Esophagus muscularis mucosa (tissue), 4 donors: ENCODE data around the gene NVL. TPM values are rescaled to one million over a fixed set of nuclear protein-coding genes. Genes with fewer than 3 reads are reported as not detected.

Experiments
- DNase-seq: peaks from one replicate; pipeline ENCODE4 v3.0.0-alpha.2; 2017; ENCODE audit errors: extremely low spot score
- H3K27ac ChIP-seq, 4 donors: fragments of 200-600 bp; sonication (generic); replicated peaks in 1 of 4; 1 replicate in 3 of 4; 2 replicates in 1 of 4; pipeline ENCODE4 v1.5.1; 2016 to 2019; ENCODE audit warnings: mild to moderate bottlenecking in 1 of 4
- H3K27me3 ChIP-seq, 4 donors: fragments of 200-600 bp; sonication (generic); one replicate each; pipeline versions ENCODE4 v1.5.1 to v1.6.0; 2016 to 2019
- H3K36me3 ChIP-seq, 4 donors: fragments of 200-600 bp; sonication (generic); one replicate each; pipeline ENCODE4 v1.5.1; 2016 to 2019
- H3K4me1 ChIP-seq, 4 donors: fragments of 200-600 bp; sonication (generic); one replicate each; pipeline ENCODE4 v1.5.1; 2016 to 2019
- H3K4me3 ChIP-seq, 4 donors: fragments of 200-600 bp; sonication (generic); 1 replicate in 2 of 4; 2 replicates in 2 of 4; pipeline ENCODE4 v1.5.1; 2016 to 2019; ENCODE audit warnings: mild to moderate bottlenecking in 4 of 4, moderate library complexity in 1 of 4
- H3K9me3 ChIP-seq, 4 donors: fragments of 200-600 bp; sonication (generic); 1 replicate in 3 of 4; 2 replicates in 1 of 4; pipeline ENCODE4 v1.5.1; 2016 to 2019
- CTCF ChIP-seq, 3 experiments: fragments of 200-600 bp in 2 of 3; fragments of 450-650 bp in 1 of 3; sonication (generic) in 2 of 3; IDR thresholded peaks; one replicate each; pipeline ENCODE4 v1.5.1; 2017 to 2019; ENCODE audit warnings: antibody characterized with exemption in 3 of 3, mild to moderate bottlenecking in 2 of 3, moderate library complexity in 1 of 3
- EP300 ChIP-seq: sonication (generic); formaldehyde crosslinking; IDR thresholded peaks from one replicate; pipeline ENCODE4 v1.6.1; 2017; ENCODE audit warnings: antibody characterized with exemption
- POLR2A ChIP-seq: fragments of 450-650 bp; IDR thresholded peaks from one replicate; pipeline ENCODE4 v1.6.1; 2017; ENCODE audit warnings: antibody characterized with exemption, moderate library complexity, mild to moderate bottlenecking, low read depth
- POLR2AphosphoS5 ChIP-seq, 2 donors: sonication (generic); formaldehyde crosslinking; IDR thresholded peaks; one replicate each; pipeline ENCODE4 v1.6.1; 2017; ENCODE audit warnings: antibody characterized with exemption in 2 of 2
- WGBS: methylation state at CpG from one replicate; pipeline ENCODE4 v1.1.5; 2018; 5-methylcytosine and 5-hydroxymethylcytosine counted together
- intact Hi-C: fragments of 100-400 bp; cut with DNase I; formaldehyde crosslinking; loops from one replicate; pipeline ENCODE4 v1.15.1; 2023
- total RNA-seq, 4 donors: library from RNA; depleted of rRNA; stranded (reverse); fragments of >200 nt; gene quantifications; one replicate each; pipeline versions ENCODE4 v1.1.0 to v1.2.1, GENCODE V29; 2016

The NVL gene
- total RNA-seq, 4 donors from 2014 or later, result 11.0 to 19.5 (median 15.9) TPM

- intact Hi-C loops, result loop anchor here (10.0 kb wide), 1 partner anchor 75 kb away; the partner anchor contains the start of gene FBXO28
- Histone ChIP-seq H3K36me3 (peaks cover 0 to 55% (median 40%) of the 10 kb centered on the region in 4 donors), H3K4me3 (no peak overlapping the region), H3K4me1 (peaks cover 11 to 45% (median 41%) of the 10 kb centered on the region in 4 donors), H3K27me3 (no peaks in the 10 kb centered on the region), H3K9me3 (no peaks in the 10 kb centered on the region), H3K27ac (no peak overlapping the region)
- WGBS, result 95% methylated on average over 7 of the region's 7 CpGs
- no peak for DNase-seq
- no peak for TF ChIP-seq CTCF (IDR thresholded peaks at IDR 0.05)
- no peak for TF ChIP-seq POLR2AphosphoS5 (IDR thresholded peaks at IDR 0.05)
- no peak for TF ChIP-seq EP300
- TF ChIP-seq POLR2A, result no peak
These were observed 140.4 kb downstream of the NVL start for GRCh38 chr1:224189561-224189960.

- Histone ChIP-seq H3K36me3 (peaks cover 0 to 44% (median 29%) of the 10 kb centered on the region in 4 donors), H3K4me3 (no peak overlapping the region), H3K9me3 (no peaks in the 10 kb centered on the region), H3K4me1 (peaks cover 16 to 52% (median 47%) of the 10 kb centered on the region in 4 donors), H3K27ac (no peak overlapping the region), H3K27me3 (no peaks in the 10 kb centered on the region)
- intact Hi-C loops, result loop anchor here (10.0 kb wide), 1 partner anchor 73 kb away; the partner anchor contains the start of gene FBXO28
- WGBS, result 98% methylated on average over 2 of the region's 2 CpGs
- no peak for DNase-seq
- no peak for TF ChIP-seq EP300
- TF ChIP-seq POLR2A, result no peak
- no peak for TF ChIP-seq POLR2AphosphoS5 (IDR thresholded peaks at IDR 0.05)
- no peak for TF ChIP-seq CTCF (IDR thresholded peaks at IDR 0.05)
These were observed 141.7 kb downstream of the NVL start for GRCh38 chr1:224188286-224188685.

- peak overlapping the region in 2 of 4 donors; percentile 37 to 98 for H3K27ac ChIP-seq
- intact Hi-C loops, result loop anchor here (10.0 kb wide), 1 partner anchor 70 kb away; the partner anchor contains the start of gene FBXO28
- peaks cover 0 to 15% (median 6%) of the 10 kb centered on the region in 4 donors for H3K36me3 ChIP-seq
- no peak overlapping the region for H3K4me3 ChIP-seq
- H3K4me1 ChIP-seq, result peaks cover 24 to 53% (median 49%) of the 10 kb centered on the region in 4 donors
- no peaks in the 10 kb centered on the region for H3K27me3 ChIP-seq
- DNase-seq, result no peak
- no peaks in the 10 kb centered on the region for H3K9me3 ChIP-seq
- TF ChIP-seq POLR2AphosphoS5 (IDR thresholded peaks at IDR 0.05) (no peak), EP300 (no peak)
- WGBS, result 83% methylated on average over 8 of the region's 8 CpGs
These were observed 144.8 kb downstream of the NVL start for GRCh38 chr1:224185208-224185607.

- TF ChIP-seq POLR2AphosphoS5 (IDR thresholded peaks at IDR 0.05) (no peak), POLR2A (no peak), CTCF (IDR thresholded peaks at IDR 0.05) (no peak)
- intact Hi-C loops, result loop anchor here (5.0 to 10.0 kb wide), 2 partner anchors 39 to 69 kb away; partner anchors contain the start of gene FBXO28
- no peak for DNase-seq
- Histone ChIP-seq H3K27me3 (no peaks in the 10 kb centered on the region), H3K27ac (peak overlapping the region; percentile 98 to 99 (median 98)), H3K36me3 (peaks cover 0 to 7% (median 0%) of the 10 kb centered on the region in 4 donors), H3K4me3 (peak overlapping the region; percentile 87 to 97 (median 93)), H3K9me3 (no peaks in the 10 kb centered on the region), H3K4me1 (peaks cover 24 to 48% (median 47%) of the 10 kb centered on the region in 4 donors)
- WGBS, result 0% methylated on average over 15 of the region's 53 CpGs
These were observed 146.2 kb downstream of the NVL start for GRCh38 chr1:224183591-224184312.

GRCh38 chr1:224182866-224183590 is 146.9 kb downstream of the NVL start, which contains the start of gene DEGS1:
Gene DEGS1, plus strand, starts transcription at chr1:224183240. Its CDS starts 97 bp downstream, at chr1:224183337.
- DNase-seq, result peak; percentile 94
- no peaks in the 10 kb centered on the region for H3K9me3 ChIP-seq
- H3K27me3 ChIP-seq, result no peaks in the 10 kb centered on the region
- H3K36me3 ChIP-seq, result peaks cover 0 to 7% (median 0%) of the 10 kb centered on the region in 4 donors
- intact Hi-C loops, result loop anchor here (5.0 to 10.0 kb wide), 2 partner anchors 39 to 68 kb away; partner anchors contain the start of gene FBXO28
- under 1% methylated on average over 27 of the region's 94 CpGs for WGBS
- TF ChIP-seq EP300, result no peak
- TF ChIP-seq POLR2AphosphoS5 (IDR thresholded peaks at IDR 0.05), result peak; percentile 89 to 96
- peak; percentile 56 for TF ChIP-seq POLR2A
- peak in 2 of 3 experiments; percentile 4 to 8 for TF ChIP-seq CTCF (IDR thresholded peaks at IDR 0.05)
- H3K4me1 ChIP-seq, result peaks cover 24 to 47% (median 47%) of the 10 kb centered on the region in 4 donors
- peak within 1 kb of the TSS; percentile 87 to 97 (median 93) for H3K4me3 ChIP-seq
- peak within 1 kb of the TSS; percentile 98 to 99 (median 98) for H3K27ac ChIP-seq
